NCI-H2029 treated with DMSO at 0.1 percent for 48 hours (cell line): ENCODE measurements around the gene RBM17.
"Not testable (repeated sequence)": the region's sequence is repeated elsewhere in the genome, so short reads cannot be mapped to it uniquely, and the experiment has no call there.

ENCODE experiments used
- DNase-seq: peaks from one replicate; lab custom pipeline; 2025; lab: John Stamatoyannopoulos, UW

The RBM17 gene

GRCh38 chr10:6088721-6089333 lies at the start of gene RBM17:
RBM17 (plus strand) TSS chr10:6089034; CDS start chr10:6097066, 8,032 bp downstream.
- DNase-seq: peak; percentile 41

DNA sequence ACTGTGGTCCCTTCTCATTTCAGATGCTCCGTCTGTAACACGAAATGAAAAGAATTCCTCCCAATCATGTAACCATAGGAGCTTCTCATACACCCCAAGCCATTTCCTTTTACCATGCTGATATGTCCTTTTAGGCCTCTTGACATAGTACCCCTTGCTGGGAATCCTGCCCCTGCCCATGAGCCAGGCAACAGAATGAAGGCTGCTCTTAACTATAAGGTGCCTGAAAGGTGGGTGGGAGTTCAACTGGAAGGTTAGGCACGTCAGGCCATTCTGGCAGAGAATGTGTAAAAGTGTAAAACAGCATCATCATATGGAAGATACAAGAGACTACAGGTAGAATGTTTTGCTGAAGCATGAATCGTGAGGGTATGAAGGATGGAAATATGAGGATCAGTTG lies 49.1 kb upstream of the RBM17 start:
- no peak for DNase-seq

DNA sequence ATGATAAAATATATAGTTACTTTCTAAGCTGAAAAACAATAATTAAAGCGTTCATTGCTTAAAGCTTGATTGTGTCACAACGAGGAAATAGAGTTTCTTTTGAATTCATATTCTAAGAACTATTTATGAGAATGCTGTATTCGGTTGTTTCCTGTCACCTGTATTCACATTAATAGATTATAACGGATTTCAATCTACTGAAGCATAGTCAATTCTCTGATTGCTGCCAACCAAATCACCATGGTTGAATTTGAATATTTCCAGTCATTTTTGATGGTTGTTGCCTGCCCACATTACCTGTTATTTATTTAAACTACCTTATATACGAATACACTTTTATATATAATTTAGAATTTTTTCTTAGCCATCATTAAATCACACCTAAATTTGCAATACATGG lies 48.6 kb upstream of the RBM17 start:
- DNase-seq: no peak

- DNase-seq: not testable (repeated sequence)
Measured at GRCh38 chr10:6043377-6043776, 45.5 kb upstream of the RBM17 start.

DNA sequence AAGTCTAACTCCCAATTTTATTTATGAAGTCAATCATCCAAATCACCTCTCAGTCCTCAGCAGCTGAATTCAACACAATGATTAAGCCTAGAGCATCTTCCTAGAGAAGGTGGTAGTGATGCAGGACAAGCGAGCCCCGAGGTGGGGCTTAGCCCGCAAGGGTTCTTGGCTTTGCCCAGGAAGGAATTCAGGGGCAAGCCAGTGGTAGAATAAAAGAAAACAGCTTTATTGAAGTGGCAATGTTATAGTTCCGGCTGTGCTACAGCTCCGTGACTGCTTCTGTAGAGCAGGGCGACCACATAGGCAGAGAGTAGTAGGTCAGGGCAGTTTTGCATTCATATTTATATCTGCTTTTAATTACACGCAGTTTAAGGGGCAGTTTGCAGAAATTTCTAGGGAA lies 44.8 kb upstream of the RBM17 start:
- no peak for DNase-seq

GRCh38 chr10:6044751-6045313 lies 44.0 kb upstream of the RBM17 start:
- DNase-seq: no peak

GRCh38 chr10:6045314-6045848 lies 43.5 kb upstream of the RBM17 start:
- DNase-seq: no peak

DNA sequence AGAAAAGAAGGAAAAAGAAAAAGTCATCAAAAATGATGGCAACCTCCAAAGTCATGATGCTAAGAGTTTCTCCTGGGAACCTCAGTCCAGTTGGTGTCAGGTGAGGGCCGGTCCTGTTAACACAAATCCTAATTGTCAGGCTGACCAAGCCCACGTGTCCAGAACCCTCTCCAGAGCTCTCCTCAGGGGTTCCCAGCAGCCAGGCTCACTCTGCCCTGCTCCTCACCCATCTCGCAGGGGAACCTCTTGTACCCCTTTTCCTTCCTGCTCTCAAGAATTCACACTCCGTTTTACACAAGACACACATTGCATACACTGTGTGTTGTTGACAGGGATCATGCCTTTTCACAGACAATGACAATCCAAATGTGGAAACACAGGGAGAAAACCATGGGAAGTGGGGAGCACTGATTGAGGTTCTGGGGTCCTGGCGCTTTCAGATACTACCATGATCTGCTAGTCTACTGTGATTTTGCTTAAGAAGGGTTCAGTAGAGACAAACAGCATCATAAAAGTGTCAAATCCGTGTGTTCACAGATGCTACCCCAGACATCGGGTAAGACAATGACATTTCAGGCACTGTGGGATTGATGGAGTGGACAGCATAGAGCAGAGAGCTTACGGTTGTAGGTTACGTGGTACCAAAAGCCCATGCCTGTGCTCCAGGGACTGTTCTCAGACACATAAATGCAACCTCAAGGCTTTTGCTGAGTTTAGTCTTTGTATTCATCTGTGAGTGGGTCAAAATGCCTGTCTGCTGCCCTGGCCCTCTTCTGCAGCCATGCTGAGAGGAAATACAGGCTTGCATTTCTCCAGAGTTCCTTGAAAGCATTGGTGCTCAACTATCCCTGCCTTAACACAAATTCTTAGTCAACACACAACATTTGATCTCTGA lies 42.7 kb upstream of the RBM17 start:
- DNase-seq: no peak

- no peak for DNase-seq
Measured at GRCh38 chr10:6046773-6047611, 41.8 kb upstream of the RBM17 start.

- no peak for DNase-seq
Measured at GRCh38 chr10:6047847-6048246, 41.0 kb upstream of the RBM17 start.

DNA sequence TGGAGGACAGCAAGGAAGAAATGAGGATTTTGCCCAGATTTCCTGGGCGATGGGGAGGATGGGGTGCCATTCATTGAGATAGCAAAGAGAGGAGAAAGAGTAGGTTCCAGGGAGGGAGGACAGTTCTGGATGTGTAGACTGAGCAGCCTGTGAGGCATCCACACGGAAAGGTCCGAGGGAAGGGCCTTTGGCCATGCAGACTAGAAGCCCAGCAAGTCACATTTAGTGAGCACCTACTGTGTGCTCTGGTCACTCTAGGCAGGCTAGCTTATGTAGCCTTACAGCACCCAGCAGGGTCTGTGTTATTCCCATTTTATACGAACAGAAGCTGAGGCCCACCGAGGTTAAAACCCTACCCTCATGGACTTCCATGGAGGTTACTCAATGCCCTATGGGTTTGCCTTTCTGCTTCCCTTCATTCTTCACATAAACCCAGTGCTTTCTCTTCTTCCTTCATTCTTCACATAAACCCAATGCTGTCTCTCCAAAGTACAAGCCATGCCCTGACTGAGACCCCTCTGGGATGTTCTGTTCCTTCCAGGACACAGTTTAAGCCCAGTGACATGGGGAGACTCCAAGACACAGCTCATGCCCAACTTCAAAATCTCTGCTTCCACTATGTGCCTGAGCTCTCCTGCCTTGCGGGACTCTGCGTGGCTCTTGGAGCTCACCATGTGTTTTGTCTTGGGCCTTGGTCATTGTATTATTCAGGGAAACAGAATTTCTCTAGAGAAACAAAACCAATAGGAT lies 40.4 kb upstream of the RBM17 start:
- no peak for DNase-seq

- no peak for DNase-seq
Measured at GRCh38 chr10:6049031-6049400, 39.8 kb upstream of the RBM17 start.

GRCh38 chr10:6050801-6051445 lies 37.9 kb upstream of the RBM17 start:
- no peak for DNase-seq

DNA sequence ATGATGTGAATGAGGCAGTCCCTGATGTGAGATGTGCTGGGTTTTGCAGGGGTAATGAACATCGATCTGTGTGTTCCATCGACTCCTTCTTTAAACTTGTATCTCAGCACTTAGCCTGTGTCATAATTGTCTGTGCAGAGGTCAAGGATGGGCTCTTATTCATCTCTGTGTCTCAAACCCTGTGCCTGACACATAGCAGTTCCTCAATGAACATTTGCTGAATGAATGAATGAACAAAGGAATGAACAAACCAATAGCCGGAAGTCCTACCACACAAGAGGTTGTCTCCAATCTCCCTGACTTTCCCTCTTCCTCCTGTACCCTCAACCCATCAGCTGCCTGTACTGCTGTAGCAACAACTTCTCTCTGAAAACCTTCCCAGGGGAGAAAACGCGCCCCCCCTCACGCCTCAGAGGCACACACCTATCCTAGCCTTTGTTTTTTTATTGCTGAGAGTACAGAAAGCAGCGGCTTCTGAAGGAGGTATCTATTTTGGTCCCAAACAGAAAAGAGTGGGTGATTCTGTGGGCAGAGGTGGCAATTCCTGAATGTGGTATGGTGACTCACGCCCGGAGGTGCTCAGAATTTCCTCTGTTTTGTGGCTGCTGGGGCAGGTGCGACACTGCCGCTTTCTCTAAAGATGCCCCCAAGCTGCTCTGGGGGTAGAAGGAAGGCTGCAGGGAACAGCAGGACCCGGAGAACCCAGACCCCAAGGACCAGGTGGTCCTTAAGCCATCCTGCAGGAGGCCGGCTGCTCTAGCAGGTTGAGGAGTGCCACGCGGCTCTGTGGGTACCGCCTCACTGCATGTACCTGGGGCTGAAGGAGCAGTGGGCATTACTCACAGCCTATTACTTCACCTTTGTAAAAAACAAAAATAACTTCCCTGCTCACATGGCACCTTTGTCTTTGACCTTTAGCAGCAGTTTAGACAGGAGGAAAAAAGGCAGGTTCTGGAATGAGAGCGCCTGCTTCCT lies 36.3 kb upstream of the RBM17 start:
- DNase-seq: no peak

DNA sequence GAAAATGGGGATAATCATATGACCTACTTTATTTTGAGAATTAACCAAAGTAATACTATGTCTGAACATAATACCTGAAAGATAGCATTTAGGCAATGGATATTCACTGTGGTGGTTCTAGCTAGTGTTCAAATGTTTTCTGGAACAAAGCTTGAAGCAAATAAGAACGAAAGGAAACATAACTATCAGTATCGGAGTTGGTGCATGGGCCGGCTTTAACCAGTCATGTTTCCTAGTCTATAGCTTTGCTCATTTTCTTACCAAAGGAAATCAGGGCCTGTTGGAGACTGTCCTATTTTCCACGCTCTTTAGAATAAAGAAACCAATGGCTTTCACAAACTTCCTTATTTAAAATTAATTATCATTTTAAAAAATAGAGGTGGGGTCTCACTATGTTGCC lies 35.5 kb upstream of the RBM17 start:
- DNase-seq: no peak

DNA sequence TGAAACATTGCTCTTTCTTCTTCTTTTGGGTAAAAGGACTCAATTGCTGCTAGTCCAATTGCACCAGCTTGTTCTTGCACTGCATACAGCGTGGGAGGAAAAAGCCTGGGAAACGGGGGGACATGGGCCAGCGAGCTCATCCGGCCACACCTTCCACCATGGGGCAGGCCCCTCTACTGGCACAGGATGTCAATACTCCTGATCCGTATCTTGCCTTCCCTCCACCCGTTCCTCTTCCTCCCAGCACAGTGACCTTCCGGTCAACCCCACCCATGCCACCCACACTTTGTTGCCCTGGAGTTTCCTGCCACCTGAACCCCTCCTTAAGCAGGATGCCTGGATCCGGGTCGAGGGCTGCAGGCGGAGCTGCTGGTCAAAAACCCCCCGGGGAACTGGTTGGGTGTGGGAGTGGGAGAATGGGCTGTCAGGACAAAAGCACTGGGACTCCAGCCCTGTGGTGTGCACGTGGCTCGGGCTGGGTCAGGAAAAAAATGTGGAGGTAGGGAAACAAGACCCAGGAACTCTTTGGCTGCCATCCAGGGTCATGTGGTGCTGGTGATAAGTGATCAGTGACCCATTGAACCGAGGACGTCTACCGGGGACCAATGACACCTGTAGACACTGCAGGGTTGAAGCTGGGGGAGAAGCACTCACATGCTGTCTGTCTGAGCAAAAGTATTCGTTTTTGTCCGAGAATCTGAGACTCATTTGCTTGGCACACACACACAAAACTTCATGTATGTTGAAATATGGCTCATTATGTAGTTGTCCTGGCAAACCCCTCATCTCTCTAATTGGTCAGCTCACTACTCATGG lies 34.8 kb upstream of the RBM17 start:
- no peak for DNase-seq

- no peak for DNase-seq
Measured at GRCh38 chr10:6054884-6055283, 34.0 kb upstream of the RBM17 start.

GRCh38 chr10:6055929-6056328 lies 32.9 kb upstream of the RBM17 start:
- no peak for DNase-seq
